SU-DHL-6 (cell line): Measurements from ENCODE around the gene LRRC3.

Experiments used
- CTCF ChIP-seq: fragments of 200-600 bp; sonication (generic); IDR thresholded peaks from one replicate; pipeline ENCODE4 v1.5.1; 2017; ENCODE audit warnings: antibody characterized with exemption, mild to moderate bottlenecking, low read length, moderate library complexity; ENCODE audit not compliant: insufficient read depth, poor library complexity, severe bottlenecking
- EZH2phosphoT487 ChIP-seq: fragments of 200-600 bp; sonication (generic), shearing (Covaris generic); conservative IDR thresholded peaks from 2 replicates; pipeline ENCODE4 v1.6.1; 2018; ENCODE audit warnings: mild to moderate bottlenecking, antibody characterized with exemption, low read length, moderate library complexity, mixed read lengths

- TF ChIP-seq CTCF, result no peak
- no peak for TF ChIP-seq EZH2phosphoT487
Observed at GRCh38 chr21:44494418-44494817, 39.1 kb downstream of the LRRC3 start.
